Measurements from ENCODE around the gene FLYWCH1. TPM values are rescaled to one million over a fixed set of nuclear protein-coding genes. Genes with fewer than 3 reads are reported as not detected.

Gene FLYWCH1
- total and polyA plus RNA-seq, 9 of the 15 experiments (the other 6 are each of a cell fraction or from before 2014, with no cell fraction given) = 0.18 to 33.6 (median 11.3) TPM

DNA sequence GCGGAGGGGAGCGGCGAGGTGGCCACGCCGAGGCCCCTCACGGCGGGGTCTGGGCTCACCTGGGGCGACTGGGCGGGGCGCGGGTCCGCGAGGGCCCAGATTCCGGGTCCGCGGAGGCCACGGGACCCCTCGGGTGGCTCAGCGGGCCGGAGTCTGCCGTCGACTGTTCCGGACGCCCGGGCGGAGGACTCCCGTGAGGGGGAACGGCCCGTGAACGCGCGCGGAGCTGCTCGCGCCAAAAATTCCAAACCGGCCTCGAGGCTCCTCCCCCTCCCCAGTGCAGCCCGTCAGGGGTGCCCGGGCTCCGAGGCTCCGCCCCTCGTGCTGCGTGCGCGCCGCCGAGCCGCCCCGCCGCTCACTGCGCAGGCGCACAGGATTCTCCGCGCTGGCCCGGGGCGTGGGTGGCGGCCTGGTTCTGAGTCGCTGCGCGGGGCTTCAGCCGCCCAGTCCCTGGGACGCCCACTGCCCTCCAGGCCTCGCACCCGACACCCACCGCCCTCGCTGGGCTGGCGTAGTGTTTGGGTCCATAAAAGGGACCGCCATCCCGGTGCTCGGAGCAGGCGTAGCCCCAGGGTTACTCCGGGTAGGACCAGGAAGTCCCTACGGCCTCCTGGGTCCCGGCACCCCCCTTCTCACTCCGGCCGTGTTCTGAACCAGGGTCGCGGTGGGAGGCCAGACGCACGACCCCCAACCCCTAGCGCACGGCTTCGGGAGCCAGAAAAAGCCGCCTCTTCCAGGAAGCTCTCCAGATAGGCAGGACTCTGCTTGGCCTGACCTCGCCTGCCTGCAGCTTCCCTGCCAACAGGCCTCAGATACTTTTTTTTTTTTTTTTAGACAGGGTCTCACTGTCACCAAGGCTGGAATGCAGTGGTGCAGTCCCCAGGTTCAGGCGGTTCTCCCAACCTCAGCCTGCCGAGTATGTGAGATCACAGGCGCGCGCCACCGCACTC is 68.8 kb downstream of the FLYWCH1 start, which contains the start of gene PKMYT1 (continued):
- TF ChIP-seq IRF2 (CRISPR knock-in tag; IDR thresholded peaks at IDR 0.05) (no peak), HDAC6 (IDR thresholded peaks at IDR 0.05; ENCODE audit: low read depth, low read length) (no peak), CREBBP (IDR thresholded peaks at IDR 0.05; ENCODE audit: low read depth, low read length) (no peak), ZSCAN32 (CRISPR knock-in tag; IDR thresholded peaks at IDR 0.05) (no peak), ZC3H8 (IDR thresholded peaks at IDR 0.05) (no peak), ZNF133 (CRISPR knock-in tag; IDR thresholded peaks at IDR 0.05) (no peak), HNRNPH1 (optimal IDR thresholded peaks at IDR 0.05; ENCODE audit: low read depth, low read length) (no peak), PTRF (tag; IDR thresholded peaks at IDR 0.05) (no peak), MAFK (IDR thresholded peaks at IDR 0.05; ENCODE audit: low read length) (no peak), CHD4 (IDR thresholded peaks at IDR 0.05; ENCODE audit: insufficient read depth, insufficient replicate concordance, low read depth, low read length, poor library complexity, severe bottlenecking) (peak; percentile 78), HDGF (IDR thresholded peaks at IDR 0.05) (peak; percentile 70; the same call in 1 of the 2 replicates), ZFP91 (CRISPR knock-in tag; IDR thresholded peaks at IDR 0.05) (no peak), KLF13 (tag; IDR thresholded peaks at IDR 0.05; ENCODE audit: borderline replicate concordance, low read depth) (no peak), ZNF232 (CRISPR knock-in tag; IDR thresholded peaks at IDR 0.05) (no peak), PURB (CRISPR knock-in tag; IDR thresholded peaks at IDR 0.05; ENCODE audit: low read depth) (no peak), MAFG (tag; conservative IDR thresholded peaks at IDR 0.05) (no peak)
- TF ChIP-seq, protein P1, sequence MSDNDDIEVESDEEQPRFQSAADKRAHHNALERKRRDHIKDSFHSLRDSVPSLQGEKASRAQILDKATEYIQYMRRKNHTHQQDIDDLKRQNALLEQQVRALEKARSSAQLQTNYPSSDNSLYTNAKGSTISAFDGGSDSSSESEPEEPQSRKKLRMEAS (CRISPR knock-in tag; IDR thresholded peaks at IDR 0.05) = peak; percentile 72
- TF ChIP-seq, protein P2, sequence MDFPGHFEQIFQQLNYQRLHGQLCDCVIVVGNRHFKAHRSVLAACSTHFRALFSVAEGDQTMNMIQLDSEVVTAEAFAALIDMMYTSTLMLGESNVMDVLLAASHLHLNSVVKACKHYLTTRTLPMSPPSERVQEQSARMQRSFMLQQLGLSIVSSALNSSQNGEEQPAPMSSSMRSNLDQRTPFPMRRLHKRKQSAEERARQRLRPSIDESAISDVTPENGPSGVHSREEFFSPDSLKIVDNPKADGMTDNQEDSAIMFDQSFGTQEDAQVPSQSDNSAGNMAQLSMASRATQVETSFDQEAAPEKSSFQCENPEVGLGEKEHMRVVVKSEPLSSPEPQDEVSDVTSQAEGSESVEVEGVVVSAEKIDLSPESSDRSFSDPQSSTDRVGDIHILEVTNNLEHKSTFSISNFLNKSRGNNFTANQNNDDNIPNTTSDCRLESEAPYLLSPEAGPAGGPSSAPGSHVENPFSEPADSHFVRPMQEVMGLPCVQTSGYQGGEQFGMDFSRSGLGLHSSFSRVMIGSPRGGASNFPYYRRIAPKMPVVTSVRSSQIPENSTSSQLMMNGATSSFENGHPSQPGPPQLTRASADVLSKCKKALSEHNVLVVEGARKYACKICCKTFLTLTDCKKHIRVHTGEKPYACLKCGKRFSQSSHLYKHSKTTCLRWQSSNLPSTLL (IDR thresholded peaks at IDR 0.05) = no peak
- TF ChIP-seq, protein P3, sequence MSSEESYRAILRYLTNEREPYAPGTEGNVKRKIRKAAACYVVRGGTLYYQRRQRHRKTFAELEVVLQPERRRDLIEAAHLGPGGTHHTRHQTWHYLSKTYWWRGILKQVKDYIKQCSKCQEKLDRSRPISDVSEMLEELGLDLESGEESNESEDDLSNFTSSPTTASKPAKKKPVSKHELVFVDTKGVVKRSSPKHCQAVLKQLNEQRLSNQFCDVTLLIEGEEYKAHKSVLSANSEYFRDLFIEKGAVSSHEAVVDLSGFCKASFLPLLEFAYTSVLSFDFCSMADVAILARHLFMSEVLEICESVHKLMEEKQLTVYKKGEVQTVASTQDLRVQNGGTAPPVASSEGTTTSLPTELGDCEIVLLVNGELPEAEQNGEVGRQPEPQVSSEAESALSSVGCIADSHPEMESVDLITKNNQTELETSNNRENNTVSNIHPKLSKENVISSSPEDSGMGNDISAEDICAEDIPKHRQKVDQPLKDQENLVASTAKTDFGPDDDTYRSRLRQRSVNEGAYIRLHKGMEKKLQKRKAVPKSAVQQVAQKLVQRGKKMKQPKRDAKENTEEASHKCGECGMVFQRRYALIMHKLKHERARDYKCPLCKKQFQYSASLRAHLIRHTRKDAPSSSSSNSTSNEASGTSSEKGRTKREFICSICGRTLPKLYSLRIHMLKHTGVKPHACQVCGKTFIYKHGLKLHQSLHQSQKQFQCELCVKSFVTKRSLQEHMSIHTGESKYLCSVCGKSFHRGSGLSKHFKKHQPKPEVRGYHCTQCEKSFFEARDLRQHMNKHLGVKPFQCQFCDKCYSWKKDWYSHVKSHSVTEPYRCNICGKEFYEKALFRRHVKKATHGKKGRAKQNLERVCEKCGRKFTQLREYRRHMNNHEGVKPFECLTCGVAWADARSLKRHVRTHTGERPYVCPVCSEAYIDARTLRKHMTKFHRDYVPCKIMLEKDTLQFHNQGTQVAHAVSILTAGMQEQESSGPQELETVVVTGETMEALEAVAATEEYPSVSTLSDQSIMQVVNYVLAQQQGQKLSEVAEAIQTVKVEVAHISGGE (CRISPR knock-in tag; IDR thresholded peaks at IDR 0.05) = no peak; a peak in 2 of 6 replicates

All from K562 (cell line).